HCT116 (cell line): ENCODE data around the gene TAT.

Experiments used
- CEBPB ChIP-seq: IDR thresholded peaks from 2 replicates; pipeline ENCODE4 v1.6.1; 2012; ENCODE audit warnings: low read depth
- CTCF ChIP-seq, 3 experiments: fragments of 200-600 bp in 1 of 3; sonication (generic) in 1 of 3; IDR thresholded peaks in 2 of 3; conservative IDR thresholded peaks in 1 of 3; 2 replicates each; pipeline ENCODE4 v1.5.1; 2012 to 2017; ENCODE audit warnings: low read depth in 2 of 3, low read length in 2 of 3, antibody characterized with exemption in 1 of 3, borderline replicate concordance in 1 of 3, control low read depth in 1 of 3, mild to moderate bottlenecking in 1 of 3, mixed read lengths in 1 of 3, mixed run types in 1 of 3, moderate library complexity in 1 of 3; ENCODE audit not compliant: insufficient read depth in 1 of 3
- EZH2 ChIP-seq: fragments of 200-600 bp; sonication (generic); IDR thresholded peaks from 2 replicates; pipeline ENCODE4 v1.6.1; 2017; ENCODE audit warnings: antibody characterized with exemption, mixed run types
- EZH2phosphoT487 ChIP-seq: fragments of 200-600 bp; IDR thresholded peaks from 2 replicates; pipeline ENCODE4 v1.6.1; 2018; ENCODE audit warnings: antibody characterized with exemption, borderline replicate concordance
- JUND ChIP-seq: IDR thresholded peaks from 2 replicates; pipeline ENCODE4 v1.6.1; 2012
- POLR2A ChIP-seq: IDR thresholded peaks from 2 replicates; pipeline ENCODE4 v1.7.0; 2011; ENCODE audit warnings: borderline replicate concordance; ENCODE audit not compliant: insufficient read depth, insufficient read length; ENCODE audit errors: extremely low read depth
- SIN3A ChIP-seq: IDR thresholded peaks from 2 replicates; pipeline ENCODE4 v1.6.1; 2012; ENCODE audit warnings: low read depth
- SP1 ChIP-seq: IDR thresholded peaks from 2 replicates; pipeline ENCODE4 v1.6.1; 2012; ENCODE audit warnings: low read depth
- SRF ChIP-seq: IDR thresholded peaks from 2 replicates; pipeline ENCODE4 v1.6.1; 2012; ENCODE audit warnings: low read depth

GRCh38 chr16:71532366-71532765, 44.5 kb downstream of the TAT start:
- TF ChIP-seq CTCF (IDR thresholded peaks at IDR 0.05 in 2 of 3, conservative IDR thresholded peaks at IDR 0.05 in 1 of 3; ENCODE audit: borderline replicate concordance in 1 of 3, insufficient read depth in 1 of 3, low read depth in 2 of 3, low read length in 2 of 3), result no peak
- TF ChIP-seq CEBPB, result no peak
- TF ChIP-seq EZH2phosphoT487, result no peak
- TF ChIP-seq SP1, result no peak
- no peak for TF ChIP-seq EZH2
- TF ChIP-seq JUND, result no peak
- no peak for TF ChIP-seq POLR2A
- no peak for TF ChIP-seq SIN3A
- TF ChIP-seq SRF, result no peak
